Hepatic stellate cell (primary cell): ENCODE data around the gene SLC25A29.
"Not testable (repeated sequence)": the region's sequence is repeated elsewhere in the genome, so short reads cannot be mapped to it uniquely, and the experiment has no call there.

Experiments used
- DNase-seq: peaks from one replicate; pipeline ENCODE4 v3.0.0; 2011; ENCODE audit warnings: low spot score

Gene SLC25A29, protein sequence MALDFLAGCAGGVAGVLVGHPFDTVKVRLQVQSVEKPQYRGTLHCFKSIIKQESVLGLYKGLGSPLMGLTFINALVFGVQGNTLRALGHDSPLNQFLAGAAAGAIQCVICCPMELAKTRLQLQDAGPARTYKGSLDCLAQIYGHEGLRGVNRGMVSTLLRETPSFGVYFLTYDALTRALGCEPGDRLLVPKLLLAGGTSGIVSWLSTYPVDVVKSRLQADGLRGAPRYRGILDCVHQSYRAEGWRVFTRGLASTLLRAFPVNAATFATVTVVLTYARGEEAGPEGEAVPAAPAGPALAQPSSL

GRCh38 chr14:100306101-100306997 is at the start of gene SLC25A29:
SLC25A29 (minus strand) TSS chr14:100306444; CDS start chr14:100306232, 212 bp downstream.
- peak; percentile 96 for DNase-seq

GRCh38 chr14:100350986-100351385 is 44.7 kb upstream of the SLC25A29 start:
- DNase-seq = no peak

- no peak for DNase-seq
These were observed 44.2 kb upstream of the SLC25A29 start for GRCh38 chr14:100350276-100350926.

GRCh38 chr14:100348784-100349685 is 42.8 kb upstream of the SLC25A29 start:
- DNase-seq = no peak

DNA sequence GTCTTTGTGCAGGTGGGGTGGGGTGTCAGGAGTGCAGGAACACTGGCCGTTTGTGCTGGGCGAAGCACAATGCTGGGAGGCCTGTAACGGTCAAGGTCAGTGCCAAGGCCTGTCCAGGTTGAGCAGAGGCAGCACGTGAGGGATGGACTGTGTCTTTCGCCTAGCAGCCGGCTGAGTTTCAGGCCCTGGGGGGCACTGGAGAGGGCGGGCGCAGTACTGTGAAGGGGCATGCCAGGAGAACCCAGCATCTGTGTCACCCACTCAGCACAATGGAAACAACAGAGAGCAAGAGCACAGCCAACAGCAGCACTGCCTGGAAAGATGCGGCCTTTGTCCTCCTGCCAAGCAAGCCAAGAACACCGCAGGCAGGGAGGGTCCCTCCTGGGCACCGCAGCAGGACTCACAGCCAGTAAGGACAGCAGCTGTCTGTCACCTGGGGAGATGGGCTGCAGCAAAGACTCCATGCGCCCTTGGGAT is 42.0 kb upstream of the SLC25A29 start:
- no peak for DNase-seq

GRCh38 chr14:100346306-100347091 is 40.3 kb upstream of the SLC25A29 start:
- no peak for DNase-seq

- no peak for DNase-seq
These were observed 39.5 kb upstream of the SLC25A29 start for GRCh38 chr14:100345711-100346110.

GRCh38 chr14:100344657-100345056 is 38.4 kb upstream of the SLC25A29 start:
- DNase-seq = not testable (repeated sequence)

DNA sequence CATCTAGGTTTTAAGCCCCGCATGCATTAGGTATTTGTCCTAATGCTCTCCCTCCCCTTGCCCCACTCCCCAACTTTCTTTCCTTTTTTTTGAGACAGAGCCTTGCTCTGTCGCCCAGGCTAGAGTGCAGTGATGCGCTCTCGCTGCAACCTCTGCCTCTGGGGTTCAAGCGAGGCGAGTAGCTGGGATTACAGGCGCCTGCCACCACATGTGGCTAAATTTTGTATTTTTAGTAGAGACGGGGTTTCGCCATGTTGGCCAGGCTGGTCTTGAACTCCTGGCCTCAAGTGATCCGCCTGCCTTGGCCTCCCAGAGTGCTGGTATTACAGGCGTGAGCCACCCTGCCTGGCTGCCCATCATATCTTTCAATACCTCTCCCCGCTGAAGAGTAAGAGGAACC is 36.6 kb upstream of the SLC25A29 start:
- not testable (repeated sequence) for DNase-seq

DNA sequence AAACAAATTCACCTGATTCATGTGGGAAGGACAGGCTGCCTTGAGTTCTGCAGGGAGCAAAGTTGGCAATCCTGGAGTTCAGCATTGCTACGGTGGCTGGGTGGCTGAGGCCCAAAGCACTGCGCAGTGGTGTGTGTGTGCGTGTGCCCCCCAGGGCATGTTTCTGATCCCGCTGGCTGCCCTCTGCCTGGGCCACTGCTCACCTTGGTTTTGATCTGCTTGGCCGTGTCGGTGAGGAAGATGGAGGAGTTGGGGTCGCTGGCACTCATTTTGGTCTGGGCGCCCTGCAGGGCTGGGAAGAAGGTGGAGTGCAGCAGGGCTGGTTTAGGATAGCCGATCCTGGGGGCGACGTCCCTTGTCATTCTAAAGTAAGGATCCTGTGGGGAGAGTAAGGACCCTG is 36.0 kb upstream of the SLC25A29 start:
- no peak for DNase-seq

GRCh38 chr14:100341301-100342031 is 35.2 kb upstream of the SLC25A29 start:
- peak; percentile 91 for DNase-seq

DNA sequence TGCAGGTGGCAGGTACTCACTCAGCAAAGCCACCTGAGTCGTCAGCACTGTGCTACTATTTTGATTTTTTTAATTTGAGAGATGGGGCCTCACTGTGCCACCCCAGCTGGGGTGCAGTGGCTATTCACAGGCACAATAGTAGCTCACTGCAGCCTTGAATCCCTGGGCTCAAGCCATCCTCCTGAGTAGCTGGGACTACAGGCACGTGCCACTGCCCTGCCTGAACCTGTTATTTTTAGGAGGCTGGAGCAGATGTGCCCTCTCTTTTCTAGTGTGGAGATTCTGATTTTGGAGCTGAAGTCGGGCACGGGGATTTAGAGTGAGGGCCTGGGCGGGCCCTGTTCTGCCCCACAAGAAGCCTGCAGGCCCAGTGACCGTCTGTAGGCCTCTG is 34.2 kb upstream of the SLC25A29 start:
- no peak for DNase-seq

DNA sequence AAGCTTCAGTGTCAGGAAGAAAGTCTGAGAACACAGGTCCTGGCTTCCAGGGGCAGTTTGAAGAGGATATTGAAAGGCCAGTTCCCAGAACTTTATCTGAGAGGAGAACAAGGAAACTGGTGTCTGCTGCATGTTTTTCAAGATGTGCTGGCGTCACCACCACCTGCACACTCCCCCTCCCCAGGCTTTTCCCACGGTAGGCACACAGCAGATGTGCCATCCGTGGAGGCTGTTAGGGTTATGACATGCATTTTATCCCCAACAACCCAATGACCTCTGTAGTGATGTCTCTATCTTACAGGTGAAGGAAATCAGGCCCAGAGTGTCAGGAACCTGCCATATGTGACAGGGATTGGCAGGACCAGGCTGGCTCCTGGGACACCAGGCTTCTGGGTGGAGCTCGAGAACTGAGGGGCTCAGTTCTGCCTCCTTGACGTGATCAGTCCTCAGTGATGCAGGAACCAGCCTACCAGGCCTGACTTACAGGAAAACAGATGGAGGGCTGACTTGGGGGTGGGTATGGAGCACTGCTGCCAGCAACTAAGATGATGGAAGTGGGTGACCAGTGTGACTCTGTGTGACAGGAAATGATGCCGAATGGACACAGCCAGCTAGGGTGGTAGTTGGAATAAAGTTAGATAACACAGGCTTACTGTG is 33.6 kb upstream of the SLC25A29 start:
- DNase-seq = no peak

GRCh38 chr14:100336618-100337530 is 30.6 kb upstream of the SLC25A29 start:
- no peak for DNase-seq

DNA sequence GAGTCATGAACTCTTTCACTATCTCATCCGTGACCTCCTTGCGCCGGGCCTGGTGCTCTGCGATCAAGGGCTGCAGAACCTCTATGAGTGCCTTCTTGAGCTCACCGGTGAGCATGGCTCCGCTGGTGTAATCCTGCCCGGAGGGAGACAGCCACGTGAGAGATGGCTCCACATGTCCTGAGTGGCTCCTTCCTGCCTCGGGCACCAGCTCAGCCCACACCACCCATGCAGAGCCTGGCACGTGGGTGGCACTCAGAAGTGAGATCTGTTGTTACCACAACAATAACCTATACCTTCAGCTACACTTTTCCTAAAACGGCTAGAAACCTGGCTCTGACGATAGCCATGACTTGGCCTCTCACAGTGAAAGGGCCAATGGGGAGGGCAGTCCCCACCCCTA is 28.7 kb upstream of the SLC25A29 start:
- no peak for DNase-seq

DNA sequence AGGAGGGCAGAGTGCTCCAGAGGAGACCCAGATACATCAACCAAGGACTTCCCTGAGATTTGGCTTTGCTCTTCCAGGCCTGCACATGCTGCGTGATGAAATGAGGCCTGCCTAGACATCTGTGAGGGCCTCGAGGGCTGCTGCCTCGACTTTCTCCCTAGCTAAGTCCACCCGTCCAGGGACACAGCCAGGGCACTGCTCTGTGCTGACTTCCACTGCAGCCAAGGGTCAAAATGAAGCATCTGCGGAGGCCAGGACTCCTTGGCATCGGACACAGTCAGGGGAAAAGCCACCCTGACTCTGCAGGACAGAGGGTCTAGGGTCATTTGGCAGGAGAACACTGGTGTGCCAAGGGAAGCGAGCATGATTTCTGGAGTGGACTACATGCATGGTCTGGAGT is 27.6 kb upstream of the SLC25A29 start:
- no peak for DNase-seq

DNA sequence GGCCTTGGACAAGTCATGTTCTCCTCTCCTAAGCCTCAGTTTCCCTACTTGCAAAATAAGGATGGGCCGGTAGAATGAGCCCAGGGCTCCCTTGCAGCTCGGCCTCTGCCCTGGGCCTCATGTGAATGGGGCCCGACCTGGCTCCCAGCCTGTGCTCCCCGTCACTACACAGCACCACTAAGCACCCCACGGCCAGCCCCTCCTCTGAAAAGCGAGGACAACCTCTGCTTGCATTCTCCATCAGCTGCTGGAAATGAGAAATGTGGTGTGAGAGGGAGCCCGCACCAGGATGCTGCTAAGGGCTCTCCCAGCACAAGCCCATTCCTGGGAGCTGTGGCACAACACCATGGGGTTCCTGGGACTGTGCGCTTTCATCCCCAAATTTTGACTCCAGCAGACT is 27.1 kb upstream of the SLC25A29 start:
- DNase-seq = no peak

DNA sequence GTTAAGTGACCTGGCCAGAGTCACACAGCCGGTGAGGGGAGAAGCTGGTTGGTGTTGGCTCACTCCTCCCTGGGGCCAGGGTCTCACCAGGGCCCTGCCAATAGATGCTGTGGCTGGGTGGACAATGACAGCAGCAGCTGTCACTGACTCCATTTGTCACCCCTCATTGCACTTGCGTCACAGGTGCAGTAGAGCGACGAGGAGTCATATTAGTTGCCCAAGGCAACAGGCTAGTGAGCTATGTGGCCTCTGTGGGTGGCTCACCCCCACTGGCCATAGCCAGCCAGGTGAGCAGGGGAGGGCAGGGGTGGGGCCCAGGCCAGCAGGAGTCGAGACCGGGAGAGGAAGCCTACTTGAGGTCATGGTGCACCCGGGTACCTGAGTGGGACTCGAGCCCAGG is 26.6 kb upstream of the SLC25A29 start:
- DNase-seq = no peak
